GM18519 (cell line): ENCODE measurements around the gene GALM.
"Not testable (repeated sequence)": the region's sequence is repeated elsewhere in the genome, so short reads cannot be mapped to it uniquely, and the experiment has no call there.

Experiments used
- ATAC-seq: cut with Tn5 transposase; IDR thresholded peaks from one replicate; pipeline ENCODE4 v1.9.1; 2021; ENCODE audit warnings: mild to moderate bottlenecking, moderate library complexity; ENCODE audit not compliant: unreplicated experiment, low FRiP score

Gene GALM

GRCh38 chr2:38665854-38666555 is at the start of gene GALM:
GALM (plus strand) TSS chr2:38666114; CDS start chr2:38666162, 48 bp downstream.
- no peak for ATAC-seq

GRCh38 chr2:38617301-38617700 is 48.6 kb upstream of the GALM start:
- ATAC-seq: no peak

- no peak for ATAC-seq
Measured at GRCh38 chr2:38619458-38620164, 46.3 kb upstream of the GALM start.

- ATAC-seq: no peak
Measured at GRCh38 chr2:38620282-38620977, 45.5 kb upstream of the GALM start.

GRCh38 chr2:38621018-38621417 is 44.9 kb upstream of the GALM start:
- no peak for ATAC-seq

- ATAC-seq: no peak
Measured at GRCh38 chr2:38622210-38622609, 43.7 kb upstream of the GALM start.

- no peak for ATAC-seq
Measured at GRCh38 chr2:38626326-38627035, 39.4 kb upstream of the GALM start.

- no peak for ATAC-seq
Measured at GRCh38 chr2:38627391-38627790, 38.5 kb upstream of the GALM start.

GRCh38 chr2:38629684-38630083 is 36.2 kb upstream of the GALM start:
- ATAC-seq: no peak

- ATAC-seq: no peak
Measured at GRCh38 chr2:38631976-38632375, 33.9 kb upstream of the GALM start.

- no peak for ATAC-seq
Measured at GRCh38 chr2:38632980-38633379, 32.9 kb upstream of the GALM start.

GRCh38 chr2:38633895-38634294 is 32.0 kb upstream of the GALM start:
- no peak for ATAC-seq

GRCh38 chr2:38634684-38635083 is 31.2 kb upstream of the GALM start:
- ATAC-seq: peak; percentile 80

- no peak for ATAC-seq
Measured at GRCh38 chr2:38635139-38635538, 30.8 kb upstream of the GALM start.

- no peak for ATAC-seq
Measured at GRCh38 chr2:38636069-38636468, 29.8 kb upstream of the GALM start.

- ATAC-seq: not testable (repeated sequence)
Measured at GRCh38 chr2:38642373-38643017, 23.4 kb upstream of the GALM start.

- no peak for ATAC-seq
Measured at GRCh38 chr2:38643021-38643671, 22.8 kb upstream of the GALM start.

- ATAC-seq: not testable (repeated sequence)
Measured at GRCh38 chr2:38643683-38644511, 22.0 kb upstream of the GALM start.
